H1 (cell line): Measurements from ENCODE around the gene HARS2. TPM values are rescaled to one million over a fixed set of nuclear protein-coding genes. Genes with fewer than 3 reads are reported as not detected.

Source experiments
- CHD1 ChIP-seq: IDR thresholded peaks from 2 replicates; pipeline ENCODE4 v1.6.1; 2012; ENCODE audit warnings: low read depth, low read length, improper control_type of control experiment
- KDM1A ChIP-seq: fragments of 200-600, 300-600 bp; sonication (generic); IDR thresholded peaks from 2 replicates; pipeline ENCODE4 v1.7.1; 2016; ENCODE audit warnings: mild to moderate bottlenecking, low read length, borderline replicate concordance
- KDM5A ChIP-seq: fragments of 200-600 bp; IDR thresholded peaks from 2 replicates; pipeline ENCODE4 v1.7.1; 2012; ENCODE audit warnings: mild to moderate bottlenecking, low read length, inconsistent platforms, mixed read lengths
- NRF1 ChIP-seq: IDR thresholded peaks from 2 replicates; pipeline ENCODE4 v1.6.1; 2011; ENCODE audit warnings: mild to moderate bottlenecking, low read depth, low read length, improper control_type of control experiment
- POLR2A ChIP-seq, 2 experiments: IDR thresholded peaks; 1 replicate in 1 of 2; 2 replicates in 1 of 2; pipeline ENCODE4 v1.6.1; 2011; ENCODE audit warnings: low read depth in 2 of 2, low read length in 2 of 2, mild to moderate bottlenecking in 2 of 2; ENCODE audit errors: control extremely low read depth in 1 of 2
- POU5F1 ChIP-seq: IDR thresholded peaks from 2 replicates; pipeline ENCODE4 v1.6.1; 2011; ENCODE audit warnings: low read depth, mild to moderate bottlenecking, low read length, moderate library complexity
- RAD21 ChIP-seq, 2 experiments: IDR thresholded peaks in 1 of 2; conservative IDR thresholded peaks in 1 of 2; 2 replicates each; pipeline ENCODE4 v1.6.1; 2011; ENCODE audit warnings: low read depth in 2 of 2, low read length in 2 of 2, improper control_type of control experiment in 1 of 2, inconsistent platforms in 1 of 2, mild to moderate bottlenecking in 1 of 2, moderate library complexity in 1 of 2
- RFX5 ChIP-seq: IDR thresholded peaks from 2 replicates; pipeline ENCODE4 v1.6.1; 2011; ENCODE audit warnings: low read depth, low read length, improper control_type of control experiment, borderline replicate concordance
- SIN3A ChIP-seq, 2 experiments: IDR thresholded peaks in 1 of 2; conservative IDR thresholded peaks in 1 of 2; 2 replicates each; pipeline ENCODE4 v1.6.1; 2011 to 2012; ENCODE audit warnings: low read length in 2 of 2, improper control_type of control experiment in 1 of 2, low read depth in 1 of 2, mild to moderate bottlenecking in 1 of 2
- SIX5 ChIP-seq: IDR thresholded peaks from 2 replicates; pipeline ENCODE4 v1.6.1; 2011; ENCODE audit warnings: mild to moderate bottlenecking, low read depth, low read length
- TAF7 ChIP-seq: optimal IDR thresholded peaks from 2 replicates; pipeline ENCODE3; 2011; ENCODE audit warnings: low read depth, mild to moderate bottlenecking, inconsistent platforms, low read length, moderate library complexity, borderline replicate concordance
- TBP ChIP-seq: IDR thresholded peaks from 2 replicates; pipeline ENCODE4 v1.6.1; 2011; ENCODE audit warnings: low read depth, low read length, improper control_type of control experiment
- TEAD4 ChIP-seq: IDR thresholded peaks from 2 replicates; pipeline ENCODE4 v1.6.1; 2012; ENCODE audit warnings: low read depth, low read length, inconsistent platforms, mixed read lengths
- polyA plus RNA-seq, 7 experiments: library from polyadenylated mRNA; depleted of rRNA in 3 of 7; stranded (reverse) in 5 of 7; unstranded in 2 of 7; fragments of >200 nt in 5 of 7; fragments of 200-250 nt in 2 of 7; gene quantifications; 1 replicate in 5 of 7; 2 replicates in 1 of 7; 4 replicates in 1 of 7; pipeline versions ENCODE4 v1.2.1 to v1.2.3, GENCODE V29; 2011 to 2013; ENCODE audit warnings: missing spikeins in 2 of 7, mixed read lengths in 2 of 7
- total RNA-seq: library from RNA; stranded (reverse); fragmentation: NEBNext Ultra II Directional; extraction: Animal tissue kit (Norgen Biotek cat#: 25700); gene quantifications from 2 replicates; pipeline ENCODE4 v1.2.1, GENCODE V29; 2021
- TF ChIP-seq, protein P1 (sequence below): IDR thresholded peaks from 2 replicates; pipeline ENCODE4 v1.6.1; 2012; ENCODE audit warnings: inconsistent platforms
- TF ChIP-seq, protein P2 (sequence below): IDR thresholded peaks from 2 replicates; pipeline ENCODE4 v1.6.1; 2011; ENCODE audit warnings: low read depth, mild to moderate bottlenecking, low read length; ENCODE audit not compliant: insufficient read depth
- TF ChIP-seq, protein P3 (sequence below): IDR thresholded peaks from 2 replicates; pipeline ENCODE4 v1.6.1; 2012; ENCODE audit warnings: inconsistent platforms
- TF ChIP-seq, protein P4 (sequence below), 3 experiments: IDR thresholded peaks; 1 replicate in 2 of 3; 2 replicates in 1 of 3; pipeline versions ENCODE4 v1.5.1 to v1.6.1; 2011; ENCODE audit warnings: low read length in 3 of 3, mild to moderate bottlenecking in 3 of 3, inconsistent platforms in 2 of 3, low read depth in 1 of 3, moderate library complexity in 1 of 3; ENCODE audit not compliant: insufficient read depth in 1 of 3; ENCODE audit errors: control extremely low read depth in 1 of 3

HARS2 gene
- total and polyA plus RNA-seq, 2 of the 8 experiments (the other 6 are each of a cell fraction or from before 2014, with no cell fraction given), result 16.1 to 23.1 TPM

DNA sequence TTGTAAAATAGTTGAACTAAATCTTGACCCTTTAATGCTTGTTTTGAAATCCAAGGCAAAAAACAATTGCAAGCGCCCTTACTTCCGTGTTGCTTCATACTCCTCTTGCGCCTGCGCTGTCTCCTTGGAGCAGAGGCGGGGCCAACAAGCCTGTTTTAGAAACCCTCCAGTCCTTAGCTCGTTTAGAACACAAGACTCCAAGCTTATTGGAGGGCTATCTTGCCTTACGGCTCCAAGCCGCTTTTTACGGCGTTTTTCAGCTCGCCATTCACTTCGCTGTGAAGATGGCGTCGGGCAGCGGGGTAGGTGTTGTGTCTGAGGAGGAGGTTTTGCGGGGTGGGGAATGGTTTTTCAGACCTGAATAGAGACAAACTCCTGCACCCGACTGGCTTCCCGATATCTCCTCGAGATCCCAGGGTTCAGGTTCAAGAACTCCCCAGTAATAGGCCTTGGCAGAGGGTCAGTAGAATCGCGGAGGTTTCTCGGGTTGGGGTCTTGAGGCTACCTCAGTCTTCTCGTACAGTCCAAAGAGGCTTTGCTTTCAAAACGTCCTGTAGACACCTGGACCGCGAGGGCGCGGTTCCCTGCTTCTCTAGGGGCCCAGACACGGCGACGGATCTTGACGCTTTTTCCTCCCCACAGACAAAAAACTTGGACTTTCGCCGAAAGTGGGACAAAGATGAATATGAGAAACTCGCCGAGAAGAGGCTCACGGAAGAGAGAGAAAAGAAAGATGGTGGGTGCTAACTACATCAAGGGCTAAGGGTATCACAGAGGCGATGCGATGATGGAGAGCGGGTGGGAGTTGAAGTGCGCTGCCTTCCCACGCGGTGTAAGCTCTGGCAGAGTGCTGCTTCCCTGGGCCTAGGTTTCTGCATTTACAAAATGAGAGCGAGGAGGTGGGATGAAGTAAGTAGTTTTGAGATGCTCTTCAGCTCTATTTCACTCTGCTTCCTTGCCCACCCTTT, 9.2 kb downstream of the HARS2 start, which contains the start of gene ZMAT2 (continued):
- no peak for TF ChIP-seq CHD1
- no peak for TF ChIP-seq POU5F1
- no peak for TF ChIP-seq RFX5
- TF ChIP-seq NRF1, result peak; percentile 74
- TF ChIP-seq TEAD4, result no peak
- peak; percentile 70 to 90 for TF ChIP-seq POLR2A (IDR thresholded peaks at IDR 0.05; ENCODE audit: control extremely low read depth in 1 of 2, low read depth in 2 of 2, low read length in 2 of 2)
- TF ChIP-seq KDM1A, result no peak
- TF ChIP-seq, protein P1, sequence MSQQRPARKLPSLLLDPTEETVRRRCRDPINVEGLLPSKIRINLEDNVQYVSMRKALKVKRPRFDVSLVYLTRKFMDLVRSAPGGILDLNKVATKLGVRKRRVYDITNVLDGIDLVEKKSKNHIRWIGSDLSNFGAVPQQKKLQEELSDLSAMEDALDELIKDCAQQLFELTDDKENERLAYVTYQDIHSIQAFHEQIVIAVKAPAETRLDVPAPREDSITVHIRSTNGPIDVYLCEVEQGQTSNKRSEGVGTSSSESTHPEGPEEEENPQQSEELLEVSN, result no peak
- peak; percentile 92 for TF ChIP-seq TBP
- TF ChIP-seq, protein P2, sequence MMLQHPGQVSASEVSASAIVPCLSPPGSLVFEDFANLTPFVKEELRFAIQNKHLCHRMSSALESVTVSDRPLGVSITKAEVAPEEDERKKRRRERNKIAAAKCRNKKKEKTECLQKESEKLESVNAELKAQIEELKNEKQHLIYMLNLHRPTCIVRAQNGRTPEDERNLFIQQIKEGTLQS, result peak; percentile 88
- TF ChIP-seq SIN3A (conservative IDR thresholded peaks at IDR 0.05 in 1 of 2, IDR thresholded peaks at IDR 0.05 in 1 of 2; ENCODE audit: low read depth in 1 of 2, low read length in 2 of 2), result peak in 1 of 2 experiments; percentile 86; a peak in 1 of 4 replicates
- 0 out of 2 replicates have a peak, but pooled peaks have one; percentile 21 for TF ChIP-seq SIX5
- peak; percentile 87 for TF ChIP-seq KDM5A
- TF ChIP-seq, protein P3, sequence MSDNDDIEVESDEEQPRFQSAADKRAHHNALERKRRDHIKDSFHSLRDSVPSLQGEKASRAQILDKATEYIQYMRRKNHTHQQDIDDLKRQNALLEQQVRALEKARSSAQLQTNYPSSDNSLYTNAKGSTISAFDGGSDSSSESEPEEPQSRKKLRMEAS, result no peak
- TF ChIP-seq, protein P4, sequence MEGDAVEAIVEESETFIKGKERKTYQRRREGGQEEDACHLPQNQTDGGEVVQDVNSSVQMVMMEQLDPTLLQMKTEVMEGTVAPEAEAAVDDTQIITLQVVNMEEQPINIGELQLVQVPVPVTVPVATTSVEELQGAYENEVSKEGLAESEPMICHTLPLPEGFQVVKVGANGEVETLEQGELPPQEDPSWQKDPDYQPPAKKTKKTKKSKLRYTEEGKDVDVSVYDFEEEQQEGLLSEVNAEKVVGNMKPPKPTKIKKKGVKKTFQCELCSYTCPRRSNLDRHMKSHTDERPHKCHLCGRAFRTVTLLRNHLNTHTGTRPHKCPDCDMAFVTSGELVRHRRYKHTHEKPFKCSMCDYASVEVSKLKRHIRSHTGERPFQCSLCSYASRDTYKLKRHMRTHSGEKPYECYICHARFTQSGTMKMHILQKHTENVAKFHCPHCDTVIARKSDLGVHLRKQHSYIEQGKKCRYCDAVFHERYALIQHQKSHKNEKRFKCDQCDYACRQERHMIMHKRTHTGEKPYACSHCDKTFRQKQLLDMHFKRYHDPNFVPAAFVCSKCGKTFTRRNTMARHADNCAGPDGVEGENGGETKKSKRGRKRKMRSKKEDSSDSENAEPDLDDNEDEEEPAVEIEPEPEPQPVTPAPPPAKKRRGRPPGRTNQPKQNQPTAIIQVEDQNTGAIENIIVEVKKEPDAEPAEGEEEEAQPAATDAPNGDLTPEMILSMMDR (IDR thresholded peaks at IDR 0.05; ENCODE audit: control extremely low read depth in 1 of 3, insufficient read depth in 1 of 3, low read depth in 1 of 3, low read length in 3 of 3), result no peak
- no peak for TF ChIP-seq RAD21 (IDR thresholded peaks at IDR 0.05 in 1 of 2, conservative IDR thresholded peaks at IDR 0.05 in 1 of 2; ENCODE audit: low read depth in 2 of 2, low read length in 2 of 2)
- peak; percentile 94 for TF ChIP-seq TAF7
